Neural crest cell (in vitro differentiated cells): Measurements from ENCODE around the gene WDFY4. TPM values are rescaled to one million over a fixed set of nuclear protein-coding genes. Genes with fewer than 3 reads are reported as not detected.
A peak's percentile ranks its signal among the peaks of the same experiment; 100 is the strongest.

Experiments used
- DNase-seq: peaks from one replicate; pipeline ENCODE4 v3.0.0; 2021; ENCODE audit warnings: low read depth, mixed read lengths, low spot score
- H3K27ac Mint-ChIP-seq: one replicate; pipeline ENCODE4 v1.8.0; 2021; ENCODE audit warnings: mild to moderate bottlenecking, mixed read lengths; ENCODE audit not compliant: unreplicated experiment
- H3K27me3 Mint-ChIP-seq: 2 replicates; pipeline ENCODE4 v1.8.0; 2021; ENCODE audit warnings: low read depth, mild to moderate bottlenecking, mixed read lengths
- H3K36me3 Mint-ChIP-seq: 2 replicates; pipeline ENCODE4 v1.8.0; 2021; ENCODE audit warnings: low read depth, mild to moderate bottlenecking, mixed read lengths
- H3K4me1 Mint-ChIP-seq: 2 replicates; pipeline ENCODE4 v1.8.0; 2021; ENCODE audit warnings: mixed read lengths
- H3K4me3 Mint-ChIP-seq: one replicate; pipeline ENCODE4 v1.8.0; 2021; ENCODE audit warnings: mild to moderate bottlenecking, mixed read lengths
- H3K9me3 Mint-ChIP-seq: 2 replicates; pipeline ENCODE4 v1.8.0; 2021; ENCODE audit warnings: mixed read lengths
- total RNA-seq: library from RNA; stranded (reverse); gene quantifications from 2 replicates; pipeline ENCODE4 v1.2.1, GENCODE V29; 2021
- TF ChIP-seq, protein P1 (sequence below): fragments of 200-600 bp; sonication (generic); conservative IDR thresholded peaks from 2 replicates; pipeline ENCODE4 v1.5.0; 2021; ENCODE audit warnings: antibody characterized with exemption, mild to moderate bottlenecking

The WDFY4 gene
- total RNA-seq, 1 donor from 2014 or later = not detected

DNA sequence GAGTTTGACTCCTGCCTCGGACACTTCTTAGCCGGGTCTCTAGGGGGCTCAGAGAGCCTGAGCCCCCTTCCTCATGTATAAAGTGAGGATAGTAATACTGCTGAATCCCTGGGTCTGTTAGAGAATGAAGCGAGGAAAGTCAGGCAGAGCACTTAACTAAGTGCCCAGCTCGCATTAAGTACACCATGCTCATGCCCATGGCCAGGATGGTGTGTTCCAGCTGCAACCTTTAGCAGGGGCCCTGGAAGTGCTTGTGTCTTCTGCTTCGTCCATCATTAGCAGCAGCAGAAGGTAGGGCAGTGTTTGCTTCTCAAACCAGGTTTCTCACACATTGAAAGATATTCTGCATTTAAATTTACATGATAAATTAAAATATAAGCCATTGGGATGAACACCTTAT is 27.3 kb upstream of the WDFY4 start:
- no peak overlapping the region for H3K27ac Mint-ChIP-seq
- H3K9me3 Mint-ChIP-seq = no peaks in the 10 kb centered on the region
- TF ChIP-seq, protein P1, sequence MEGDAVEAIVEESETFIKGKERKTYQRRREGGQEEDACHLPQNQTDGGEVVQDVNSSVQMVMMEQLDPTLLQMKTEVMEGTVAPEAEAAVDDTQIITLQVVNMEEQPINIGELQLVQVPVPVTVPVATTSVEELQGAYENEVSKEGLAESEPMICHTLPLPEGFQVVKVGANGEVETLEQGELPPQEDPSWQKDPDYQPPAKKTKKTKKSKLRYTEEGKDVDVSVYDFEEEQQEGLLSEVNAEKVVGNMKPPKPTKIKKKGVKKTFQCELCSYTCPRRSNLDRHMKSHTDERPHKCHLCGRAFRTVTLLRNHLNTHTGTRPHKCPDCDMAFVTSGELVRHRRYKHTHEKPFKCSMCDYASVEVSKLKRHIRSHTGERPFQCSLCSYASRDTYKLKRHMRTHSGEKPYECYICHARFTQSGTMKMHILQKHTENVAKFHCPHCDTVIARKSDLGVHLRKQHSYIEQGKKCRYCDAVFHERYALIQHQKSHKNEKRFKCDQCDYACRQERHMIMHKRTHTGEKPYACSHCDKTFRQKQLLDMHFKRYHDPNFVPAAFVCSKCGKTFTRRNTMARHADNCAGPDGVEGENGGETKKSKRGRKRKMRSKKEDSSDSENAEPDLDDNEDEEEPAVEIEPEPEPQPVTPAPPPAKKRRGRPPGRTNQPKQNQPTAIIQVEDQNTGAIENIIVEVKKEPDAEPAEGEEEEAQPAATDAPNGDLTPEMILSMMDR = no peak
- peaks cover 8% of the 10 kb centered on the region for H3K4me1 Mint-ChIP-seq
- DNase-seq = no peak
- H3K36me3 Mint-ChIP-seq = no peaks in the 10 kb centered on the region
- H3K4me3 Mint-ChIP-seq = no peak overlapping the region
- peaks cover 40% of the 10 kb centered on the region for H3K27me3 Mint-ChIP-seq

DNA sequence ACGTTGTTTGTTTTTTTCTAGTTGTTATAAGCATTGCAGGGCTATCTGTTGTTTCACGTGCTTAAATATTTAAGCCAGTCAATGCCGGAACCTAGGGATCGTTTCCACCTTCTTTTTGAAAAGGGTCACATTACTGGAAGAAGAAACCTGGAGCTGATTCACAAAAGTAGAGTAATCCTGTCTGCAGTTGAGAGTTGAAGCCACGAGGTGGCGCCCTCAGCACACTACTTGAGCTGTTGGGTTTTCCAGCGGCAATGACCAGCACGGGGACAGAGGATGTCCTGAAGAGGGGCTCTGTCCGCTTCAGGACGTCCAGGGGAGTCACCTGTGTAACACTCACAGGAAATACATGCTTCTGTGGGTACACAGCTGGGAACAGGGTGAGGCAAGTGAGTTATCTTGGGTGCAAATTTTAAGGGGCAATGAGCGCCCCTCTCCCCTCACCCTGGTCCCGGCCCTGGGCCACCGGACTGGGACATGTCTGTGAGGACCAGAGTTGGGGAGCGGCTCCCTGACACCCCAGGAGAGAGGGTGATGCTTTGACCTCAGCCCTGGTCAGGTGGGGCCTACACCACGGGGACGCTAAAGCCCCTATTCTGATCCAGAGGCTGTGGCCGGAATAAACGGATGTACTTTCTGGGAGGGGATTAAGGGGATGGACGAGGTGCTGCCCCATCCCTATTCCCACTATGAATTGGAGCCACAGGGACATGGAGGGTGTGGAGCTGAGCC is 26.3 kb upstream of the WDFY4 start:
- Mint-ChIP-seq H3K27me3 (peaks cover 31% of the 10 kb centered on the region), H3K27ac (no peak overlapping the region), H3K36me3 (no peaks in the 10 kb centered on the region), H3K4me3 (peak overlapping the region; percentile 17), H3K4me1 (peaks cover 8% of the 10 kb centered on the region), H3K9me3 (no peaks in the 10 kb centered on the region)
- TF ChIP-seq, protein P1 = peak; percentile 93
- DNase-seq = peak; percentile 80

DNA sequence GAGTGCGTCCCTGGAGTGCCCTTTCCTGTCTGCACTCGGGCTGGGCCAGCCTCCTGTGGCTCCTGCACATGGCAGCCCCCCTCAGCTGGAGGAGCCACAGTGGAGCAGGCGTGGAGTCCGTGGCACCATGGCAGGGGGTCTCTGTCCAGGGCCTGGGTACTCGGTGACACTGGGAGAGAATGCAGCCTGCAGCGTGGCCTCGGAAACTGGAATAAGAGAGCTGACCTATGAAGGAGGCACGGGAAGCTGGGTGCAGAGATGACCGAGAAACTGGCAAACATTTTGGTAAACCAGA is 25.8 kb upstream of the WDFY4 start:
- peaks cover 8% of the 10 kb centered on the region for H3K4me1 Mint-ChIP-seq
- no peaks in the 10 kb centered on the region for H3K36me3 Mint-ChIP-seq
- H3K27me3 Mint-ChIP-seq = peaks cover 26% of the 10 kb centered on the region
- DNase-seq = no peak
- no peaks in the 10 kb centered on the region for H3K9me3 Mint-ChIP-seq
- H3K4me3 Mint-ChIP-seq = no peak overlapping the region
- TF ChIP-seq, protein P1 = no peak
- no peak overlapping the region for H3K27ac Mint-ChIP-seq

DNA sequence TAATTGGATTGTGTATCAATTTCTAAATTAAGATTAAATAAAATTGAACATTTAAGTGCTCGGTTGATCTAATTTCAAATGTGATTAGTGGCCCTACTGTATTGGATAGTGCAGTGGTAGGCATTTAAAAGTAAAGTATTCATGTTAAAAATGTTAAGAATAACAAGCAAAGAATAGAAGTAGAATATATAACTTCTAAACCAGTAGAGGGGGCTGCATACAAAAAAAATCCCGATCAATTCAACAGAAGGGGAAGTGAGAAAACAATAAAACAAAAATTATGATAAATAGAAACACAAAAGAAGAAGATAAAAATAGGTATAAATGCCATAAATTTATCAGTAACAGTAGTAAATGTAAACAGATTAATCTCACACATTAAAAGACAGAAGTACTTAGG is 24.9 kb upstream of the WDFY4 start:
- Mint-ChIP-seq H3K27ac (no peak overlapping the region), H3K4me3 (no peak overlapping the region), H3K36me3 (no peaks in the 10 kb centered on the region), H3K27me3 (peaks cover 19% of the 10 kb centered on the region), H3K4me1 (peaks cover 8% of the 10 kb centered on the region), H3K9me3 (no peaks in the 10 kb centered on the region)
- TF ChIP-seq, protein P1 = peak; percentile 61
- DNase-seq = no peak

DNA sequence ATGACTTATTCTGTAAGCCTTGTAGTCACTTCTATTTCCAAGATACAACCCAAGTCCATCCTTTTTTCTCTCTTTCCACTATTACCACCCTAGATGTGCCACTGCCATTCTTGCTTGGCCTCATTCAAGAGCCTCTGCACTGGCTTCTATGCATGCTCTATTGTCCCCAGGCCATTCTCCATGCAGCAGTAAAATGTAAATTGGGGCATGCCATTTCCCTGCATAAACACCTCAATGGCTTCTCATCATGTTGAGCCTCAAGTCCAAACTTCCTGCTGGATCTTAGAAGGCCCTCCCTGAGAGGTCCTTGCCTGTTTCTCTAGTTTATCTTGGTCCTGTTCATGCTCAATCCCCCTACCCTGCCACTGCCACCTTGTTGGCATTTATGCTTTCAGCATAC is 23.2 kb upstream of the WDFY4 start:
- Mint-ChIP-seq H3K9me3 (no peaks in the 10 kb centered on the region), H3K36me3 (no peaks in the 10 kb centered on the region), H3K4me3 (no peak overlapping the region), H3K27ac (no peak overlapping the region), H3K4me1 (peaks cover 6% of the 10 kb centered on the region), H3K27me3 (peaks cover 16% of the 10 kb centered on the region)
- TF ChIP-seq, protein P1 = no peak
- DNase-seq = no peak
